ENCODE data around the gene GAK. TPM values are rescaled to one million over a fixed set of nuclear protein-coding genes. Genes with fewer than 3 reads are reported as not detected.

Gene GAK
- total and polyA plus RNA-seq, 8 donors, result 47.5 to 226 (median 64.8) TPM

- TF ChIP-seq, protein P1, sequence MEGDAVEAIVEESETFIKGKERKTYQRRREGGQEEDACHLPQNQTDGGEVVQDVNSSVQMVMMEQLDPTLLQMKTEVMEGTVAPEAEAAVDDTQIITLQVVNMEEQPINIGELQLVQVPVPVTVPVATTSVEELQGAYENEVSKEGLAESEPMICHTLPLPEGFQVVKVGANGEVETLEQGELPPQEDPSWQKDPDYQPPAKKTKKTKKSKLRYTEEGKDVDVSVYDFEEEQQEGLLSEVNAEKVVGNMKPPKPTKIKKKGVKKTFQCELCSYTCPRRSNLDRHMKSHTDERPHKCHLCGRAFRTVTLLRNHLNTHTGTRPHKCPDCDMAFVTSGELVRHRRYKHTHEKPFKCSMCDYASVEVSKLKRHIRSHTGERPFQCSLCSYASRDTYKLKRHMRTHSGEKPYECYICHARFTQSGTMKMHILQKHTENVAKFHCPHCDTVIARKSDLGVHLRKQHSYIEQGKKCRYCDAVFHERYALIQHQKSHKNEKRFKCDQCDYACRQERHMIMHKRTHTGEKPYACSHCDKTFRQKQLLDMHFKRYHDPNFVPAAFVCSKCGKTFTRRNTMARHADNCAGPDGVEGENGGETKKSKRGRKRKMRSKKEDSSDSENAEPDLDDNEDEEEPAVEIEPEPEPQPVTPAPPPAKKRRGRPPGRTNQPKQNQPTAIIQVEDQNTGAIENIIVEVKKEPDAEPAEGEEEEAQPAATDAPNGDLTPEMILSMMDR (IDR thresholded peaks at IDR 0.05), result no peak
- no peak overlapping the region for H3K27ac ChIP-seq
- no peaks in the 10 kb centered on the region for H3K36me3 ChIP-seq
- WGBS, 2 donors, result 77 to 87% methylated on average over 23 of the region's 23 CpGs
- no peak overlapping the region for H3K4me3 ChIP-seq
- H3K9me3 ChIP-seq, result no peaks in the 10 kb centered on the region
- no peak for FAIRE-seq
- DNase-seq, result peak in 1 of 6 donors; percentile 60
- no peak for ATAC-seq
- intact Hi-C loops (cut with DNase I), result no loop called here
- peaks cover under 1 to 5% (median 2%) of the 10 kb centered on the region in 3 donors for H3K4me1 ChIP-seq
- no peaks in the 10 kb centered on the region for H3K27me3 ChIP-seq
These were observed 101.3 kb downstream of the GAK start for GRCh38 chr4:830601-831482.

DNA sequence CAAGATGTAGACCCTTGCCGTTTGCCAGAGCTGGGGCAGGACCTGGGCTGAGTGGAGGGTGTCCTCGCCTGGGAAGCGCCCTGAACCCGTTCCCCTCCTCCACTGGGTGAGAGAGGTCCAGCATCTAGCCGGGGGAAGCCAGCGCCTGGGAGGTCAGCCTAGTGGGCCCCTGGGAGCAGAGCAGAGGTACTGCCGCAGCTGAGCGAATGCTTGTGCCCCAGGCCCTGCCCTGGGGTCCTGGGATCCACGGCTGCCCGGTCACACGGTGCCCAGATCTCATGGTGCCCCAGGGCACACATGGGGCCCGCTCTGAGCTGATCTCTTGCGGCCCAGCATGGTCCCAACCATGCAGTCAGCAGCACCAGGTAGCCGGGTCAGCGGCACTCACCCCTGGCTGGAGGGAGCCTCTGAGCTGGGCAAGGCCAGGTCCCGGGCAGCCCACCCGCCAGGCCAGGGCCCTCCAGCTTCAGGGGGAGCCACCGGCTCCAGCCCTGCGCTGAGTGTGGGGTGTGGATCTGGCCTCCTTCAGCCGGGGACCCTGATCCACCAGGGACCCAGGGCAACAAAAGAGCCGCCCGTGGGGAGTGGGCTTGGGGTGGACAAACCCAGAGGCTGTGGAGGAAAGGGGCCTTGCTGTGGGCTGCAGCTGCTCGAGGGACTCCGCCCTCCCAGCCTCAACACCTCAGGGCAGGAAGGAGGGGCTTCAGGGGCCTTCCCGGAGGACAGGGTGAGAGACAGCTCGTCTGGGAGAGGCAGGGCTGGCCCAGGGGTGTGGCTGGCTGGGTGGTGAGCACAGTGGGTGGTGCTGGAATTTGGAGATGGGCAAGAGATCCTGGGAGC lies 102.1 kb downstream of the GAK start:
- no peak overlapping the region for H3K27ac ChIP-seq
- FAIRE-seq (no peak), DNase-seq (peak in 4 of 6 donors; percentile 12 to 75 (median 38)), ATAC-seq (no peak)
- intact Hi-C loops (cut with DNase I), result no loop called here
- no peaks in the 10 kb centered on the region for H3K9me3 ChIP-seq
- WGBS, 2 donors, result 80 to 87% methylated on average over 26 of the region's 26 CpGs
- H3K27me3 ChIP-seq, result peaks cover 0 to 5% (median 2%) of the 10 kb centered on the region in 4 donors
- TF ChIP-seq, protein P1 (IDR thresholded peaks at IDR 0.05), result no peak
- no peak overlapping the region for H3K4me3 ChIP-seq
- H3K36me3 ChIP-seq, result no peaks in the 10 kb centered on the region
- peaks cover 0 to 4% (median 0%) of the 10 kb centered on the region in 3 donors for H3K4me1 ChIP-seq

- Histone ChIP-seq H3K27me3 (peaks cover 0 to 12% (median 5%) of the 10 kb centered on the region in 4 donors), H3K36me3 (no peaks in the 10 kb centered on the region), H3K4me1 (peaks cover 0 to 4% (median 0%) of the 10 kb centered on the region in 3 donors), H3K9me3 (no peaks in the 10 kb centered on the region), H3K4me3 (no peak overlapping the region), H3K27ac (no peak overlapping the region)
- no peak for FAIRE-seq
- DNase-seq, result peak in 1 of 6 donors; percentile 48
- ATAC-seq, result no peak
- WGBS, 2 donors, result 91 to 93% methylated on average over 6 of the region's 6 CpGs
- intact Hi-C loops (cut with DNase I), result no loop called here
- TF ChIP-seq, protein P1 (IDR thresholded peaks at IDR 0.05), result no peak
These were observed 102.8 kb downstream of the GAK start for GRCh38 chr4:829291-829690.

- Histone ChIP-seq H3K36me3 (no peaks in the 10 kb centered on the region), H3K27ac (no peak overlapping the region), H3K4me3 (no peak overlapping the region), H3K9me3 (no peaks in the 10 kb centered on the region), H3K4me1 (peaks cover 0 to 4% (median 0%) of the 10 kb centered on the region in 3 donors), H3K27me3 (peaks cover 0 to 17% (median 5%) of the 10 kb centered on the region in 4 donors)
- peak; percentile 41 to 91 (median 82) for DNase-seq
- ATAC-seq, result peak; percentile 72 to 82 (median 78)
- intact Hi-C loops (cut with DNase I), result no loop called here
- WGBS, 2 donors, result 37 to 38% methylated on average over 16 of the region's 16 CpGs
- FAIRE-seq, result no peak
- TF ChIP-seq, protein P1 (IDR thresholded peaks at IDR 0.05), result no peak
These were observed 103.4 kb downstream of the GAK start for GRCh38 chr4:828641-829271.

Data from pancreas (tissue), 10 donors.